HG03097 (cell line): ENCODE data around the gene GSKIP.

Experiments
- ATAC-seq: cut with Tn5 transposase; IDR thresholded peaks from one replicate; pipeline ENCODE4 v1.9.1; 2021; ENCODE audit not compliant: unreplicated experiment, low FRiP score

Gene GSKIP

DNA sequence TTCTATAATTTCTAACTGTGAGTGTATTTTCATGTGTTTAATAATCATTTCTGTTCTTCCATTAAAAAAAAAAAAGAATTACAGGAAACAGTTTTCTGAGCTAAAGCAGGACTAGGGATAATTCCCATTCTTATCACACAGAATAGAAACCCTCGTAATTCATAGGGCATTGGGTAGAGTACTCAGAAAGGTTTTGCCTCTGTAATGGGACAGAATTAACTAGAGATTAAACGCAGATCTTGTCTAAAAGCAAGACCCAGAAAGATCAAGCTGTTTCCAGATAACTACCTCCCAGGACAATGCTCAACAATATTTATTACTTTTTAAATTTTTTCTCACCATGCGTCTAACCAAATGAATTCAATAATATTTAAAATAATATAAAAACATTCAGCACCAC is 10.2 kb downstream of the GSKIP start:
- no peak for ATAC-seq

DNA sequence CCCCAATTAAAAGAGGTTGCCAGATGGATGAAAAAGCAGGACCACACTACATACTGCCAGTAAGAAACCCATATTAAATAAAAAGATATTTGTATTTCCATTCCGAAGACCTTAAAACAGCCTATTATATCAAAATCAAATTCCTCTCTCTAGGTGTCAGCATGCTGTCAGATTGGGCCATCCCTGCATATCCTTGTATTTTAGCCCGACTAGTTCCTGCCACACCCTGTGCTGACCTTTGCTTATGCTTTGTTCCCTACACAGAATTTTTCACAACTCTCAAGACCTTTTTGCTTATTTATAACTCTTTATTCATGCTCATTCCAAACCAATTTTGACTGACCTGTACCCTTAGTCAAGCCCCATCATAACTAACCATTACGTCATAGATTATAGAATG is 12.8 kb downstream of the GSKIP start:
- ATAC-seq = no peak

DNA sequence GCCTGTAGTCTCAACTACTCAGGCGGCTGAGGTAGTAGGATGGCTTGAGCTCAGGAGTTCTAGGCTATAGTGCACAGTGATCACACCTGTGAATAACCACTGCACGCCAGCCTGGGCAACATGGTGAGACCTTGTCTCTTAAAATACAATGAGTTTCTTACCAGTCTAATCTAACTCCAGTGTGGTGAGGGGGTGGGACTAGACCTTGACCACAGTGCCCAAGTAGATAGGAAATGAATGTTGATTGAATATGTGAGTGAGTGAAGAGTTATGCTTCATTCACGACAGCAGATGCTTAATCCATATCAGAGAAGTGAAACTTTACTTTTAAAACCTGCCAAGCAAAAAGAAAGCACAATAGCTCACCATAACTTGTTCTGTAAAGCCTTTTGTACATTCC is 17.4 kb downstream of the GSKIP start:
- peak; percentile 72 for ATAC-seq

DNA sequence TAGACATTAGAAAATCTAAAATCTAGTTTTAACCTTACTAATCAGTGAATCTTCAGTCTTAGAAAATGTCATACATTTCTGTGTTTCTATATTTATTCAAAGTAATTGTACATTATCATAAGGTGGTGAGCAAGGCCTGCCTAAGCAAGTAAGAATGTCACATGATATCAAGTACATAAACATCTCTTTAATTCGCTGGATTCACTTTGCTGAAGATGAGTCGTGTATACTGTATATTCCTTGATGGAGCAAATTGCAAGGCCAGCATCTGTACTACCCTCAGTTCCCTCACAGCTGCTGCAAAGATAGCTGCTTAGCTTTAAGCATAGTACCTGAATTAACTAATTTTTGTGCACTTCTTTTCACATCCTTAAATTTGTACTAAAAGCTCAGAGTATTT is 20.1 kb downstream of the GSKIP start:
- no peak for ATAC-seq

DNA sequence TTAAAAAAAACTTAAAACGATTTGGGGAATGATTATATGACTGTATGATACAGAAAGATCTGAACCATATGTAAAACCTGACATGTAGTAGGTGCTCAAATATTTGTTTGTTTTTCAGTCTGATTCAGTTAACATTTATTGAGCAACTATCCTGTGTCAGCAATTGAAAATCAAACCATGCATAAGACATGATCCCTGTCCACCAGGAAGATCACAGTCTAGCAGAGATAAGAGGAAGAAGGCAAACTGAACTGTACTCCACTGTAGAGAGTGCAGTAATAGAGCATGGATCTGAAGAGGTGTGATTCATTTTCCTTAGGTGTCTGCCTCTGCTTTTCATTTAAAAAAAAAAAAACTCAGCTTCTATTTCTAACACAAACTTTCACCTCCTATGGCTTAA is 20.7 kb downstream of the GSKIP start:
- no peak for ATAC-seq

DNA sequence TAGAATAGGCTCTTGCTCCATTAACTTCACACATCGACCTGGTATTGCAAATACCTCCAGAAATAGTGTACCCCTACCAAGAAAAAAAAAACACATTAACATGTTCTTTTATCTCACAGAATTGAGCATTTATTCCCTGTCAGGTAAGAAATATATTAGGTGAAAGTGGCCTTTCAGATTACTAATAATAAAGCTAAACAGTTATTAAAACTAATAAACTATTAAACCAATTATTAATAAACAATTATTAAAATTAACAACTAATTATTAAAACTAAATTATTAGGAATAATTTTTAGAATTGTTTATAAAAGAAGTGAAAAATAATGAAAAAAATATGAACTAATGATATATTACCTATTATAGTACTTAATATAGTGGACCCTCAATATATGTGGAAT is 21.4 kb downstream of the GSKIP start:
- no peak for ATAC-seq

DNA sequence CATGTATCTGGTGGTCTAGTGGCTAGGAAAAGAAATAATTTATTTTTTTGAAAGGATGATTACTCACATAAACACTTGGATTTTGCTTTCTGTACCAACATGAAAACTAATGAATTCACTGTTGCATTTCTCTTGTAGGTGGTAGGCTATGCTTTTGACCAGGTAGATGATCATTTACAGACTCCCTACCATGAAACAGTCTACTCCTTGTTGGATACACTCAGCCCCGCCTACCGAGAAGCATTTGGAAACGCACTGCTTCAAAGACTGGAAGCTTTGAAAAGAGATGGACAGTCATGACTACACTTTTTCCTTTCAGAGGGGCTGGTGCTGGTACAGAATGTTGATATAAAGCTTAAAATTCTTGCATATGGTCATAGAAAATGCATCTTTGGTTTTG is 22.1 kb downstream of the GSKIP start:
- no peak for ATAC-seq

DNA sequence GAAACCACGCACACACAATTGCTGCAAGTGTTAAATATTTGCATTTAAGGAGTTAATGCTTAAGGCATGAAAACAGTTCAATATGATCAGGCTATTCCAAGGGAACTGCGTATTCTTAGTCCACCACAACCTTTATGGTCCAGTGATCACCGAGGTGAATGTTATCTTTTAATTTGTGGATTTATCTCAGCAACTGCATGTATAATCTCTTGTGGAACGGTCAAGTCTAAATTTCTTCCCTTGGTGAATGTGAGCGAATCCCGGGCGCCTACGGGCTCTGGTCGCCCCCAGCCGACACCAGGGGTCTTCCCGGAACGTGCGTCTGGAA is 27.6 kb downstream of the GSKIP start:
- no peak for ATAC-seq

DNA sequence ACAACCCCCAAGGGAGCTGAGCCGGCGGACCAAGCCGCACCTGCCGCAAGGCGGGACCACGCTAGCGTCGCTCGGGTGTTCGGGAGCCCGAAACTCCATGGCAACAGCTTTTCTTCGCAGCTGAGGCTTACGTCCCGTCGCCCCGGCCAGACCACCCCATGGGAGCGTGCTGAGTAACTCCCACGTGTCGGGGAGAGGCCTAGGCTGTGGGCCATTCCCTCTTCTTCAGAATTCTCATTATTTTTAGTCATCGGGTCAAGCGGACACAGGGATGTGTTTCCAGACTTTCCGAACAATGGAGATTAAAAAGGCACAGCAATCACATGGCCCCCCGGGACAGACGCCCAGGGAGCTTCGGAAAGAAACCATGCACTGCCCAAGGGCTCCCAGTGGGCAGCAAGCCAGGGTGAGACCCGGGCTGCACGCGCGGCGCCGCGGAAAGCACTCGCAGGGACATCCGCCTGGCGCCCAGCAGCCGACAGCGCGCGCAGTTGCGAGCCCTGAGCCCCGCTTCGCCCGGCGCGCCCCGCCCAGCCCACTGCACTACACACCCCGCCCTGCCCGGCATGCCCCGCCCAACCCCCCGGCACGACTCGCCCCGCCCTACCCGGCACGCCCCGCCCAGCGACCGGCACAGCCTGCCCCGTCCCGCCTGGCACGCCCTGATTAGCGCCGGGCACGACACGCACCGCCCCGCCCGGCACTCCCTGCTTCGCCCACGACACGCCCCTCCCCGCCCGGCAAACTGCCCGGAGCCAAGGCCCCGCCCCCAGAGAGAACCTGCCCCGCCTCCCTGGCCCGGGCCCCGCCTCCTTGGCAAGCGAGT is 28.2 kb downstream of the GSKIP start:
- peak; percentile 88 for ATAC-seq

DNA sequence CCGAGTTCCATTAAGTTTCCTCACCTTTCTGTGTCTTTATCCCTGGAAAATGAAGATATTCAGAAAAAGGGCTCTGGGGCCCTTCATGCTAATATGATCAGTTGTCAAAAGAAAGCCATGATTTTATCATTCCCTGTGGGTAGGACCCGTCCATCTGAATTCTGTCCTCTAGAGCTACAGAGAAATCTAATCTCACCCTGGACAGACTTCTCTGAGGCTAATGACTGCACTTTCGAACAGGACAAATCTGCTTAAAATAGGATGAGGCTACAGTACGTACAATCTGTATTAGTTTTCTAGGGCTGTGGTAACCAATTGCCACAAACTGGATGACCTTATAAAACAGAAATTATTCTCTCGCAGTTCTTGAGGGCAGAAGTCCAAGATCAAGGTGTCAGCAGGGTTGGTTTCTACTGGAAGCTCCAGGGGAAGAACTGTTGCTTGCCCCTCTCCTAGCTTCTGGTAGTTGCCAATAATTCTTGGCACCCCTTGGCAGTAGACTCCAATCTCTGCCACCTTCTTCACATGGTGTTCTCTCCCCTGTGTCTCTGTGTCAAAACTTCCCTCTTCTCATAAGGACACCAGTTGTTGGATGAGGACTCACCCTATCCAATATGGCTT is 29.9 kb downstream of the GSKIP start:
- ATAC-seq = no peak

DNA sequence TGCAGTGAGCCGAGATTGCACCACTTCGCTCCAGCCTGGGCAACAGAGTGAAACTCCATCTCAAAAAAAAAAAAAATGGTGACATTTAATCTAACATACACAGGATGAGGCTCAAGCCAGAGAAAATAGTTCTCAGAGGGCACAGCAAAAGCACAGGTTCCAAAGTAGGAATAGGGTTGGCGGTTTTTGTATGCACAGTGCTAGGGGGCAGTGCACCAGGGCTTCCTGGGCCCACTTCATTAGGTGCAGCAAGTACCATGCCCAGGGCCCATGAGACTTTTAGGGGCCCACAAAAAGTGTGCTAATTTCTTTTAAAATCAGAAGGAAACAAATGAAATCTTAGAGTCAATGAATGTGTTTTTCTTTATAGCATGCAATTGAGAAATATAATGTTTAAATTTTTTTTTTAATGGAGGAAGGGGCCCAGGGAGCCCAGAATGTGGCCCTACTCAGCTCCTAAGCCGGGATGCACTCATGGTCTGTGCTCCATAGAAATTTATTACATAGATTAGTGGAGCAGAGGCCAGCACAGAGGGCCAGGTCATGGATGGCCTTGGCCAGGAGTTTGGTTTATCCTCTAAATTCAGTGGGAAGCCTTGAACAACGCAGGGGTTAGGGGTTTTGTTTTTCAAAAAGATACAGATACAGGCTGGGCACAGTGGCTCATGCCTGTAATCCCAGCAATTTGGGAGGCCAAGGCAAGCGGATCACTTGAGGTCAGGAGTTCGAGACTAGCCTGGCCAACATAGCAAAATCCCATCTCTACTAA is 30.9 kb downstream of the GSKIP start:
- ATAC-seq = no peak

DNA sequence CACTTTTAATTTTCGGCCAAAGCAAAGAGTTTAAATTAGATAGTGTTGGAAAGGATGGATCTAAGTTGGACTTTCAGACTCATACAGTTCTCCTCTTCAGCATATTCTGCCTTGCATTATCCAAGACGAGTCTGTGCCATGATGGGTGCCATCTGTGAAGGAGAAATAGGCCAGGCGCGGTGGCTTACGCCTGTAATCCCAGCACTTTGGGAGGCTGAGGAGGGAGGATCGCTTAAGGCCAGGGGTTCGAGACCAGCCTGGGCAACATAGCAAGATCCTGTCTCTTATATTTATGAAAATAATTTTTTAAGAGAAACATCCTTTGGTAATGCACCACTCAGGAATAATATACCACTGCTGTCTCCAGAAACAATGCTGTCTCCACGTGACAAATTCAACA is 35.1 kb downstream of the GSKIP start:
- ATAC-seq = no peak

DNA sequence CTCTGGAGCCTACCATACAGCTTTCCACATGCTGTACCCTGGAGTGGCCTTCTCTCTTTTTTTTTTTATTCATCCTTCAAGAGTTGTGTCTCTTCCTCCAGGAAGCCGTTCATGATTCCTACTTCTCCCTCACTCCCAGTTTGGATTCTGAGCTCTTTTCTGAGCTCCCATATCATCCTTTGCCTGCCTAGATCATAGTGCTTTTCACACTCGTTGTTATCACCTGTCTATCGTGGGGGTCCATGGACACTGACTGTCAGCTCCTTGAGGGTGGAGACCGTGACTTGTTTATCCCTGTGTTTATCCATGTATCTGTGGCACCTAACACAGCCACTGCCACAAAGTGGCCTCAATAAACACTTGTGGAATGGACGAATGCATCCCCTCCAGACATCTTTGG is 35.6 kb downstream of the GSKIP start:
- no peak for ATAC-seq

DNA sequence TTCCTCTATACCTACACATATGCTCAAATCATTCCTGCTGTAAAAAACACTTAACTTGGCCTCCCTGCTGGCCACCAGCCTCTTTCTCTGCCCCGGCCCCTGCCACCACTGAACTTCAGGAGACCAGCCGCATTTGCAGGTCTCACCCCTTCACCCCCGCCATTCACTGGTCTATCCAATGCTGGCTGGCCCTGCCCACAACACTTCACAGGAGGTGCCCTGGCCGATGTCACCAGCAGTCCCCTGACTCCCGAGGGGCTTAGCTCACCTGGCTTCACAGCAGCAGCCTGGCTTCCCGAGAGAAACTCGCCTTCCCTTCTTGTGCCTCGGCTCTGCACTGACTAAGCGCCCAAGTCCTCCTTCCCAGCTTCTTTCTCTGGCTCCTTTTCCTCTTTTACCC is 36.1 kb downstream of the GSKIP start:
- no peak for ATAC-seq

DNA sequence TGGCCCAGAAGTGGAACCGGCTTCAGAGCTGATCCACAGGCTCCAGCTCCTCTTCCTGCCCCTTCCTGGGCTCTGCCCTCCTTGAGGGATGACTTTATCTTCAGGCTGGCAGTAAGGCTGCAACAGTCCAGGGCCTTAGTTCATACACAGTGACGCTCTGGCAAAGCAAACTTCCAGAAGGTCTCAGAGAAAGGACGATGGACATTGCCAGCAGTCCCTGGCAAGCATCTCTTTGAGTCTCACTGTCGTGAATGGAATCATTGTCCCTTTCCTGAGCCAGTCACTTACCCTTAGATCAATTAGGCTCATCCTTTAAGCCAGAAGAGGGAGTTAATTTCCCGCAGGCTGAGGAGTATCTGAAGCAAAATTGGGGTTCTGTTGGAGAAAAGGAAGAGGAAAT is 37.2 kb downstream of the GSKIP start:
- no peak for ATAC-seq

DNA sequence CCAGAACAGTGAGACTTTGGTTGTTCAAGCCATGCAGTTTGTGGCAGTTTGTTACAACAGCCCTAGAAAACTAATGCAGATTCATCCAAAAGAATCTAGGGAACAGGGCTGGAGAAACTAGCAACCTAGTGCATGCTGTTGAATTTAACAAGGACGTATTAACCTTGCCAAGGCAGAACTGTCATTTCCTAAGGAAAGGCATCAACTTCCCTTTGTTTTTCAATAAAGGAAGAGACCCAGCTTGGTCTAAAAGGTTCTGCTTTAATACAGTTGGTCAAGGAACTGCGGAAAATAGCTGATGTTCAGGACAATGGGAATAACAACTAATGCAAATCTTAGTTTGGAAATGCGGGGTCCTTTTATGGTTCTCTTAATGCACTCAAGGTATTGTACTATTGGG is 40.1 kb downstream of the GSKIP start:
- no peak for ATAC-seq

DNA sequence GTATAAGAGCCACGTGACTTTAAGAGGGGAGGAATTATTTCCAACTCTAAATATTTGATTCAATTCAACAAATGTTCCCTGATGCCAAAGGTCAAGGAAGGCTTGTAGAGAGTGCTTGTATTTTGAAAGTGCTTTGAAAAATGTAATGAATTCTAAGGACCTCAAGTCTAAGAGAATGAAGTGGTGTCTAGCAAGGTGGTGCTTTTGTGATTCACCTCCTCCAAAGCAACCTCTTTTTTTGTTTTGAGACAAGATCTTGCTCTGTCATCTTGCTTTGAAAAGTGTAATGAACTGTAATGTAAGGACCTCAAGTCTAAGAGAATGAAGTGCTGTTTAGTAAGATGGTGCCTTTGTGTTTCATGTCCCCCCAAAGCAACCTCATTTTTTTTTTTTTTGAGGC is 42.4 kb downstream of the GSKIP start:
- no peak for ATAC-seq

DNA sequence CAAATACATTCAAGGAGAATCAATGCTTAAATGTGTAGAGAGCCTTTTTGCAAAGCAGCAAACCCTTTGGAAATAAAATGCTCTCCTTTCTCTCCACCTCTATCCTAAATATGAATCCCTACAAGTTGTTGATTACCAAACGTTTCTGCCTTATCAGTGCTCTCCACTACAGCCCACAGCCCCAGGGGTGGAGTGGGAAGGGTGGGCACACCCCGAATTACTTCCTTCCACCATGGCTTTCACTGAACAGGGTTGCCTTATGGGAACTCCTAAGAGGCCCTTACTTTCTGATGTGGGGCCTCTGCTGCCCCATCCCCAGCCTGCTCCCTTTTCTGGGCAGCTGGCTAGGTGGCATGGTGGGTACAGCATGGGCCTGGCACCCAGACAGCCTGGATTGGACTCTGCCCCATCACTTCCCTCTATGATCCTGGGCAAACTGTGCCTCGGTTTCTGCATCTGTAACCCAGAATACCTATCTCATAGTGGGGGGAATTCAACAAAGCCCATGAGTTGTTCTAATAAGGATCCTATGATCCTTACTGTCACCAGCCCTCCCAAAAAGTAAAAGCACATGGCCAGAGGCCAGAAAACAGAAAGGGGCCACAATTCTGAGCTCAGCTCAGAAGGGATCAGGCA is 44.7 kb downstream of the GSKIP start:
- ATAC-seq = no peak

DNA sequence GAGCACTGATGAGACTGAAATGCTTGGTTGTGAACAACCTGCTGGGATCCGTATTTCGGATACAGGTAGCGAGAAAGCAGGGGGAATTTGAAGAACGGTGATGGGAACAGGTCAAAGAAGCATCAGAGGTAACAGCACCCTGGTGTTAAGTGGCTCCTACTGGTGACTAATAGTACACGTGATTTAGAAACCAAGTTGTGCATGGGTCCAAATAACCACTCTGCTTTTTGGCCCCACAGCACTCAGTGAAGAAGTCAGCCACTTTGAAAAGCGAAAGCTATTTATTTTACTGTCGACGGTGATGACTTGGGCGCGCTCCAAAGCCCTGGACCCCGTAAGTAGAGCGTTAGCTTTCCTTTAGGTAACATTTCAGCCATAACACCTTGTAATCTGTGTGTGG is 45.3 kb downstream of the GSKIP start:
- no peak for ATAC-seq

DNA sequence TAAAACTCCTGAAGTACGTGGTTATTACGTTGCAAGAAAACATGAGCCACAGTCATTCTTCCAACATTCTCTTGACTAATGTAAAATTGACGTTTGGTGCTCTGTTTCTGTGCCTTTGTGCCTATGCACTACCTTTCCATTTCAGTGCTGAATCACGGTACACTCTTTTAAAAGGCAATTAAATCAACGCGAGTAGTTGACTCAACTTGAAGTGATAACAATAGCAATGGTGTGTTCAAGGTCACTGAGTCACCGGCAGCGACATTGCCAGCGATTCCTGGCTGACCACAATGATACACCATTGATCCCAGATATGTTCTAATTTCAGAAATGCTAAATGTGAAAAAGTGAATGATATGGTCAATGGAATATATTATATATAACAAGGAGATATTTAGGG is 46.4 kb downstream of the GSKIP start:
- no peak for ATAC-seq

DNA sequence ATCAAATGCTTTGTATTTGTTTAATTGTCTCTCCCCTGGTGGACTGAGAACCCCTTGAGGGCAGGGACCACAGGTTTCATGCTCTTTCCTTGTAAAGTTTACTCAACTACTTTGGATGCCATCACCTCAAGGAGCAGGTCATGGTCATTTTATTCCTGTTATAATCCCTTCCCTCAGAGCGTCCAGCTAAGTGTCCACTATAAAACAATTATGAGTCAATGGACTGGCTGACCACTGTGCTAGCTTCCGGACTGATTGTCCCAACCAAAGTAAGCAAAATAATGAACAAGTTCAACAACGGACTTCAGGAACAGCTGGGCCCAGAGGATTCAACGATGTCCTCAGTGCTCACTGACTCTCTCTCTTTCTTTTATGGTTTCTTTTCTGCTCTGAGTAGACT is 46.8 kb downstream of the GSKIP start:
- ATAC-seq = no peak
